GM21390 (cell line): Measurements from ENCODE around the gene DENR.

Source experiments
- ATAC-seq: cut with Tn5 transposase; IDR thresholded peaks from one replicate; pipeline ENCODE4 v1.9.1; 2021; ENCODE audit not compliant: unreplicated experiment

Gene DENR

DNA sequence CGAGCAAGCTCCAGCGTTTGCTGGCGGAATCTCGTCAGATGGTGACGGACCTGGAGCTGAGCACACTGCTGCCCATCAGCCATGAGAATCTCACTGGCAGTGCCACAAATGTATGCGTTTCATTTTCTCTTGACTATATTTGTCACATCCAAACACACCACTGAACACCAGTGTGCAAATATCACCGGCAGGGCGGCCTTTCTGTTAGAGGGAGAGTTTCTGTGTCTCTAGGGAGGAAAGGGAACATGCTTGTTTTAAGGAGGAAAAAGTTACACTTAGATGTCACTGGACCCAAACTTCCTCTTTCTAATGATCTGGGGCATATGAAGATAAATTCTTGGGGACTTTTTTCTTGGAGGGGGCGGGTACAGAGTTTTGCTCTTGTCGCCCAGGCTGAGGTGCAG is 60.7 kb downstream of the DENR start:
- peak; percentile 51 for ATAC-seq

DNA sequence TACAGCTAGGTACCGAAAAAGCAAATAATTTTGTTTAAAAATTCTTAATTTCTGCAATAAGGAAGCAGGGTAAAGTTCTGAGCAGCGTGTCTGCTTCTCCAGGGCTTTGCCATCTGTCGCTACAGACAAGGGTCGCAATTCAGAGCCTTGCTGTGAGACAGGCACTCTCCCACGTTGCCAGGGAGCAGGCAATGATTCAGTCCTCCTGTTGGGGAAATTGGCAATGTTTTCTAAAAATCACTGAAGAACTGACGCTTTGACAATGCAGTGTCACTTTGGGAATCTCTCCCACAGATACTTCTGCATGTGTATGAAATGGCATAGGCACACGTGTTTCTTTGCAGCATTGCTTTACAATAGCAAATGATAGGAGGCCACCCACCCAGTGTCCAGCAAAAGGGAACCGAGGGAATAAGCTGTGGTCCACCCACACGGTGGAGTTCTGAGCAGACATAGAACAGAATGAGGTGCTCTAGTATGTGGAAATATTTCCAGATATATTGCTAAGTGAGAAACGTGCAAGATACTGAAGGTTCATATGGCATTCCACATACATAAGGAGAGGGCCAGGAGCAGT is 66.7 kb downstream of the DENR start:
- no peak for ATAC-seq

DNA sequence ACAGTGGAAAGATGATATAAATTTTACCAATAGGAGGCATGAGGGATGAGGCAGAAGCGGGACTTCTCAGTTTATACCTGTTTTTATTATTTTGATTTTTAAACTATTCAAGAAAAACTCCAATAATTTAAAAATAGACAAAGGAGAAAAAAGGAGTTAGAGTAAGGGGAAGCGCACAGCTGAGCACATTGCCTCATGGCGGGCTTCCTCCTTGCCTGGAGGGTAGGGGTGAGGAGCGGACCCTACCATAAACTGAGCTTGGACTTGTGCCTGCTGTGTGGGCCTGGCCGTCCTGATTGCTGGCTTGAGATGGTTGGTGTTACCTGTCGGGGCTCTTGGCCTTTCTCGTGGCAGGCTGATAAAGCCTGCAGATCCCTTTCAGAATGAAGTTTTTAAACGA is 67.5 kb downstream of the DENR start:
- no peak for ATAC-seq
